NCI-H2227 (cell line): ENCODE measurements around the gene SLC25A18.

Source experiments
- DNase-seq: peaks from one replicate; lab custom pipeline; 2025; ENCODE audit not compliant: unreplicated experiment; lab: John Stamatoyannopoulos, UW

The SLC25A18 gene

GRCh38 chr22:17569971-17570511 is 6.7 kb downstream of the SLC25A18 start:
- peak; percentile 59 for DNase-seq

GRCh38 chr22:17570851-17571631 is 7.7 kb downstream of the SLC25A18 start:
- no peak for DNase-seq

- no peak for DNase-seq
Observed at GRCh38 chr22:17575151-17575550, 11.9 kb downstream of the SLC25A18 start.

GRCh38 chr22:17575681-17576080 is 12.4 kb downstream of the SLC25A18 start:
- no peak for DNase-seq

- DNase-seq, result no peak
Observed at GRCh38 chr22:17576470-17576869, 13.2 kb downstream of the SLC25A18 start.

- no peak for DNase-seq
Observed at GRCh38 chr22:17578136-17578754, 14.9 kb downstream of the SLC25A18 start.

GRCh38 chr22:17579535-17579981 is 16.3 kb downstream of the SLC25A18 start:
- DNase-seq, result no peak

- no peak for DNase-seq
Observed at GRCh38 chr22:17580441-17581031, 17.2 kb downstream of the SLC25A18 start.

- DNase-seq, result no peak
Observed at GRCh38 chr22:17581056-17581455, 17.8 kb downstream of the SLC25A18 start.

- DNase-seq, result no peak
Observed at GRCh38 chr22:17581631-17582030, 18.3 kb downstream of the SLC25A18 start.

- no peak for DNase-seq
Observed at GRCh38 chr22:17583151-17583550, 19.9 kb downstream of the SLC25A18 start.

- DNase-seq, result no peak
Observed at GRCh38 chr22:17586831-17587440, 23.6 kb downstream of the SLC25A18 start.

- no peak for DNase-seq
Observed at GRCh38 chr22:17587629-17588028, 24.3 kb downstream of the SLC25A18 start.

GRCh38 chr22:17588606-17589005 is 25.3 kb downstream of the SLC25A18 start:
- no peak for DNase-seq

- no peak for DNase-seq
Observed at GRCh38 chr22:17589810-17590375, 26.6 kb downstream of the SLC25A18 start.

GRCh38 chr22:17590586-17590985 is 27.3 kb downstream of the SLC25A18 start:
- DNase-seq, result no peak

- DNase-seq, result no peak
Observed at GRCh38 chr22:17592201-17592600, 28.9 kb downstream of the SLC25A18 start.

GRCh38 chr22:17596226-17596625 is 32.9 kb downstream of the SLC25A18 start:
- no peak for DNase-seq

GRCh38 chr22:17597217-17597616 is 33.9 kb downstream of the SLC25A18 start:
- DNase-seq, result no peak

- DNase-seq, result no peak
Observed at GRCh38 chr22:17598318-17598717, 35.0 kb downstream of the SLC25A18 start.

GRCh38 chr22:17601031-17601430 is 37.7 kb downstream of the SLC25A18 start:
- DNase-seq, result no peak
